Esophagus muscularis mucosa (tissue), 4 donors: ENCODE results near the gene FKBP9. TPM values are rescaled to one million over a fixed set of nuclear protein-coding genes. Genes with fewer than 3 reads are reported as not detected.

ENCODE experiments used
- DNase-seq: peaks from one replicate; pipeline ENCODE4 v3.0.0-alpha.2; 2017; ENCODE audit errors: extremely low spot score
- H3K27ac ChIP-seq, 4 donors: fragments of 200-600 bp; sonication (generic); replicated peaks in 1 of 4; 1 replicate in 3 of 4; 2 replicates in 1 of 4; pipeline ENCODE4 v1.5.1; 2016 to 2019; ENCODE audit warnings: mild to moderate bottlenecking in 1 of 4
- H3K27me3 ChIP-seq, 4 donors: fragments of 200-600 bp; sonication (generic); one replicate each; pipeline versions ENCODE4 v1.5.1 to v1.6.0; 2016 to 2019
- H3K36me3 ChIP-seq, 4 donors: fragments of 200-600 bp; sonication (generic); one replicate each; pipeline ENCODE4 v1.5.1; 2016 to 2019
- H3K4me1 ChIP-seq, 4 donors: fragments of 200-600 bp; sonication (generic); one replicate each; pipeline ENCODE4 v1.5.1; 2016 to 2019
- H3K4me3 ChIP-seq, 4 donors: fragments of 200-600 bp; sonication (generic); 1 replicate in 2 of 4; 2 replicates in 2 of 4; pipeline ENCODE4 v1.5.1; 2016 to 2019; ENCODE audit warnings: mild to moderate bottlenecking in 4 of 4, moderate library complexity in 1 of 4
- H3K9me3 ChIP-seq, 4 donors: fragments of 200-600 bp; sonication (generic); 1 replicate in 3 of 4; 2 replicates in 1 of 4; pipeline ENCODE4 v1.5.1; 2016 to 2019
- EP300 ChIP-seq: sonication (generic); formaldehyde crosslinking; IDR thresholded peaks from one replicate; pipeline ENCODE4 v1.6.1; 2017; ENCODE audit warnings: antibody characterized with exemption
- POLR2A ChIP-seq: fragments of 450-650 bp; IDR thresholded peaks from one replicate; pipeline ENCODE4 v1.6.1; 2017; ENCODE audit warnings: antibody characterized with exemption, moderate library complexity, mild to moderate bottlenecking, low read depth
- POLR2AphosphoS5 ChIP-seq, 2 donors: sonication (generic); formaldehyde crosslinking; IDR thresholded peaks; one replicate each; pipeline ENCODE4 v1.6.1; 2017; ENCODE audit warnings: antibody characterized with exemption in 2 of 2
- WGBS: methylation state at CpG from one replicate; pipeline ENCODE4 v1.1.5; 2018; 5-methylcytosine and 5-hydroxymethylcytosine counted together
- intact Hi-C: fragments of 100-400 bp; cut with DNase I; formaldehyde crosslinking; loops from one replicate; pipeline ENCODE4 v1.15.1; 2023
- total RNA-seq, 4 donors: library from RNA; depleted of rRNA; stranded (reverse); fragments of >200 nt; gene quantifications; one replicate each; pipeline versions ENCODE4 v1.1.0 to v1.2.1, GENCODE V29; 2016
- TF ChIP-seq, protein P1 (sequence below), 3 experiments: fragments of 200-600 bp in 2 of 3; fragments of 450-650 bp in 1 of 3; sonication (generic) in 2 of 3; IDR thresholded peaks; one replicate each; pipeline ENCODE4 v1.5.1; 2017 to 2019; ENCODE audit warnings: antibody characterized with exemption in 3 of 3, mild to moderate bottlenecking in 2 of 3, moderate library complexity in 1 of 3

FKBP9 gene
- total RNA-seq, 4 donors from 2014 or later, result 119 to 123 (median 122) TPM

DNA sequence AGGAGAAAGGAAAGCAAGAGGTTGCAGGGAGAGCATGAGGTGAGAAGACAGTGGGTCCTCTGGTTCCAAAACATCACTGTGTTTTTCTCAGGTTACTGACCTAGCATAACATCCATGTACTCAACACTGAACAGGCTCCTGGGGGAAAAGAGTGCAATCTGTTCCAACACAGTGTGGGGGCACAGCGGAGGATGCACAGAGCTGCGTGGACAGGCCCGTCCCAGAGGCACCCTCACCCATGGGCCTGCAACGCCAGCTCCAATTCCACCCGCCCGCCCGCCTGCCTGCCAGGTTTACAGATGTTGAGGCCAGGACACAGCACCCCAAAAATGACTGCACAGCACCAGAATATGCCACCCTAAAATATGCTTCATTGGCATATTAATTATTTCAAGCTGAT, 26.9 kb upstream of the FKBP9 start:
- intact Hi-C loops, result no loop called here
- H3K9me3 ChIP-seq, result no peaks in the 10 kb centered on the region
- DNase-seq, result no peak
- H3K4me3 ChIP-seq, result no peak overlapping the region
- H3K36me3 ChIP-seq, result peaks cover 13 to 64% (median 58%) of the 10 kb centered on the region in 4 donors
- H3K27me3 ChIP-seq, result no peaks in the 10 kb centered on the region
- WGBS, result 86% methylated on average over 7 of the region's 7 CpGs
- peaks cover 0 to 9% (median 8%) of the 10 kb centered on the region in 4 donors for H3K4me1 ChIP-seq
- H3K27ac ChIP-seq, result no peak overlapping the region
- TF ChIP-seq POLR2A, result no peak
- TF ChIP-seq, protein P1, sequence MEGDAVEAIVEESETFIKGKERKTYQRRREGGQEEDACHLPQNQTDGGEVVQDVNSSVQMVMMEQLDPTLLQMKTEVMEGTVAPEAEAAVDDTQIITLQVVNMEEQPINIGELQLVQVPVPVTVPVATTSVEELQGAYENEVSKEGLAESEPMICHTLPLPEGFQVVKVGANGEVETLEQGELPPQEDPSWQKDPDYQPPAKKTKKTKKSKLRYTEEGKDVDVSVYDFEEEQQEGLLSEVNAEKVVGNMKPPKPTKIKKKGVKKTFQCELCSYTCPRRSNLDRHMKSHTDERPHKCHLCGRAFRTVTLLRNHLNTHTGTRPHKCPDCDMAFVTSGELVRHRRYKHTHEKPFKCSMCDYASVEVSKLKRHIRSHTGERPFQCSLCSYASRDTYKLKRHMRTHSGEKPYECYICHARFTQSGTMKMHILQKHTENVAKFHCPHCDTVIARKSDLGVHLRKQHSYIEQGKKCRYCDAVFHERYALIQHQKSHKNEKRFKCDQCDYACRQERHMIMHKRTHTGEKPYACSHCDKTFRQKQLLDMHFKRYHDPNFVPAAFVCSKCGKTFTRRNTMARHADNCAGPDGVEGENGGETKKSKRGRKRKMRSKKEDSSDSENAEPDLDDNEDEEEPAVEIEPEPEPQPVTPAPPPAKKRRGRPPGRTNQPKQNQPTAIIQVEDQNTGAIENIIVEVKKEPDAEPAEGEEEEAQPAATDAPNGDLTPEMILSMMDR (IDR thresholded peaks at IDR 0.05), result no peak
- no peak for TF ChIP-seq EP300
- TF ChIP-seq POLR2AphosphoS5 (IDR thresholded peaks at IDR 0.05), result no peak

DNA sequence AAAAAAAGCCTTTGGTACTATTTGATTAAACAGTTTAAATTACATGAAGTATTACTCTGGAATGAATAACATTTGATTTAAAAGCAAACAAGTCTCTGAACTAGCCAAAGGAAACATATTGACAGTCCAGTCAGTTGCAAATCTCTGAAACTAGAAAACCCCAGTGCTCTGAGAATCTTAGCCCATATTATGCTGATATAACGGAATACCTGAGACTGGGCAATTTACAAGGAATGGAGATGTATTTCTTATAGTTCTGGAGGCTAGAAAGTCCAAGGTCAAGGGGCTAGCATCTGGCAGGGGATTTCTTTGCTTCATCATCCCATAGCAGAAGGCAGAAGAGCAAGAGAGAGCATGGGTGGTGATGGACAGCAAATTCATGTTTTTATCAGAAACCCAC, 21.7 kb upstream of the FKBP9 start:
- intact Hi-C loops, result no loop called here
- Histone ChIP-seq H3K27me3 (no peaks in the 10 kb centered on the region), H3K4me3 (no peak overlapping the region), H3K27ac (no peak overlapping the region), H3K36me3 (peaks cover 9 to 35% (median 27%) of the 10 kb centered on the region in 4 donors), H3K9me3 (no peaks in the 10 kb centered on the region), H3K4me1 (peaks cover 34 to 57% (median 54%) of the 10 kb centered on the region in 4 donors)
- 95% methylated on average over 1 of the region's 1 CpG for WGBS
- no peak for TF ChIP-seq EP300
- TF ChIP-seq POLR2AphosphoS5 (IDR thresholded peaks at IDR 0.05), result no peak
- TF ChIP-seq, protein P1 (IDR thresholded peaks at IDR 0.05), result no peak
- no peak for TF ChIP-seq POLR2A
- DNase-seq, result no peak

DNA sequence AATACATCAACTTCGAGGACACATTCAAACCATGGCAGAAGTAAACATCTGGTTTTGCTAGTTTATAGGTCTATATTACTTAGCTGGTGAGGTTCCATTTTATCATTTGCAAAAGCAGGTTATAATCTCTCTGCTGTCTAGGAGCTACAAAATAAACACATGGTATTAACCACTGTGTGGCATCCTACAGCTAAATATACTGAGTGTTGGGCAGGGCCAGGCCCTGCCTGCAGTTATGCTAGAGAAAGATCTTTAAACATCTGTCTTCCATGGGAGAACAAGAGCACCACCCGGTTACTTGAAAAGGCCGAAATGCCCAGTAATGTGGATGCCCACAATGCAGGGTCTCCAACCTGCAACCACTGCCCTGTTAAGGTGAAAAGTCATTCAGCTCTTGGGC, 20.6 kb upstream of the FKBP9 start:
- intact Hi-C loops, result no loop called here
- H3K4me3 ChIP-seq, result no peak overlapping the region
- peak overlapping the region in 3 of 4 donors; percentile 13 to 48 (median 45) for H3K27ac ChIP-seq
- H3K9me3 ChIP-seq, result no peaks in the 10 kb centered on the region
- no peak for DNase-seq
- WGBS, result 90% methylated on average over 2 of the region's 3 CpGs
- TF ChIP-seq EP300 (no peak), POLR2A (no peak), POLR2AphosphoS5 (IDR thresholded peaks at IDR 0.05) (no peak)
- TF ChIP-seq, protein P1 (IDR thresholded peaks at IDR 0.05), result no peak
- H3K36me3 ChIP-seq, result peaks cover 8 to 25% (median 17%) of the 10 kb centered on the region in 4 donors
- H3K27me3 ChIP-seq, result no peaks in the 10 kb centered on the region
- peaks cover 45 to 69% (median 64%) of the 10 kb centered on the region in 4 donors for H3K4me1 ChIP-seq

DNA sequence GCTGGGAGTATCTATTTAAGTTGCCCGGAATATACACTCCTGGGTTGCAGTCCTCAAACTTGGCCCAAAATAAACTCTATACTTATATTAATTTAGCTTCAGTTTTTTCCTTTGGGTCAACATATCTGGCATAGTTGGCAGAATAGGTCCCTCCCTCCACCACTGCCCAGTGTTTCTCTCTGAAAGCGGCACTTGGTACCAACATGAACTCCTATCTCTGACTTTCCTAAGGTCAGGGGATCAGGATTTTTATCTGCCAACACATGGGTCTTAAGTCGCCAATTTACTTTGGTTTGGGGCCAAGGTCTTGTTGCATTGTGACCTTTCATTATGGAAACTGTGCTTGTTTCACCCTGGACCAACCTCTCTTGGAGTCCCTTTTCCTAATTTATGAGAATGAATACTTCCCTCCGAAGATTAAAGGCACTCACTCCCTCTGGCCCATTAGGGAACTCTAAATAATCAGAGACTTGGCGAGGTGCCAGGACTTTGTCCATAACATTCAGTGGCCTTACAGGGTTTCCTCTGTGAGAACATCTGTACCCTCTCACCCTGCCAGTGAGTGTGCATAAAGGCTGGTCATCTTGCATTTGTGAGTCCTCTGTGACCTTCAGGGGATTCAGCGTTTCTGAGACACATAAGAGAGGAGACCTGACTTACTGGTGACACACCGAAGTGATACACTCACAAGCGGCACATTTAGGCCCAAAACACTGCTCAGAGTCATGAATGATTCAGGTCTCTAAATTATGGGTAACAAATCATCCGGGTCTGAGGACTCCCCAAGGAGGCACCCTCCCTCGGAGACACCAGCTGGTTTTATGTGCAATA, 19.7 kb upstream of the FKBP9 start:
- no peak overlapping the region for H3K4me3 ChIP-seq
- no peak for DNase-seq
- peak overlapping the region; percentile 13 to 56 (median 46) for H3K27ac ChIP-seq
- no peak for TF ChIP-seq POLR2A
- TF ChIP-seq POLR2AphosphoS5 (IDR thresholded peaks at IDR 0.05), result peak in 1 of 2 donors; percentile 21
- TF ChIP-seq, protein P1 (IDR thresholded peaks at IDR 0.05), result no peak
- H3K27me3 ChIP-seq, result no peaks in the 10 kb centered on the region
- WGBS, result 50% methylated on average over 10 of the region's 10 CpGs
- no peaks in the 10 kb centered on the region for H3K9me3 ChIP-seq
- peaks cover 45 to 70% (median 66%) of the 10 kb centered on the region in 4 donors for H3K4me1 ChIP-seq
- H3K36me3 ChIP-seq, result peaks cover 0 to 16% (median 9%) of the 10 kb centered on the region in 4 donors
- intact Hi-C loops, result no loop called here
